HL-60 (cell line): ENCODE data around the gene ABLIM1.

Source experiments
- DNase-seq, 2 experiments: peaks; one replicate each; pipeline ENCODE4 v3.0.0-alpha.2; 2010 to 2020; ENCODE audit warnings: low read depth in 1 of 2, low spot score in 1 of 2
- H3K27ac ChIP-seq: fragments of 250-450 bp; sonication (Bioruptor Pico); replicated peaks from 2 replicates; pipeline ENCODE4 v1.5.1; 2020; ENCODE audit warnings: mild to moderate bottlenecking, moderate library complexity
- H3K27me3 ChIP-seq: fragments of 250-450 bp; sonication (Bioruptor Pico); 2 replicates; pipeline ENCODE4 v1.5.1; 2021; ENCODE audit warnings: mild to moderate bottlenecking, moderate library complexity; ENCODE audit not compliant: insufficient read depth, poor library complexity, severe bottlenecking
- H3K4me3 ChIP-seq: replicated peaks from 2 replicates; pipeline ENCODE4 v1.5.1; 2011; ENCODE audit warnings: mild to moderate bottlenecking, control low read depth, low read length; ENCODE audit not compliant: insufficient read depth
- CTCF ChIP-seq: IDR thresholded peaks from one replicate; pipeline ENCODE4 v1.5.1; 2011; ENCODE audit warnings: low read length, control low read depth, inconsistent platforms; ENCODE audit not compliant: insufficient read depth
- GABPA ChIP-seq: IDR thresholded peaks from 2 replicates; pipeline ENCODE4 v1.6.1; 2012; ENCODE audit warnings: low read depth
- POLR2AphosphoS5 ChIP-seq: IDR thresholded peaks from 2 replicates; pipeline ENCODE4 v1.6.1; 2012; ENCODE audit warnings: low read depth
- REST ChIP-seq: IDR thresholded peaks from 2 replicates; pipeline ENCODE4 v1.6.1; 2012; ENCODE audit warnings: low read depth; ENCODE audit not compliant: insufficient replicate concordance
- SPI1 ChIP-seq: IDR thresholded peaks from 2 replicates; pipeline ENCODE4 v1.6.1; 2012; ENCODE audit warnings: low read depth, mild to moderate bottlenecking, borderline replicate concordance

Gene ABLIM1

GRCh38 chr10:114632869-114633715, 25.0 kb downstream of the ABLIM1 start:
- no peak overlapping the region for H3K27ac ChIP-seq
- TF ChIP-seq POLR2AphosphoS5 = no peak
- TF ChIP-seq REST = no peak
- no peak for TF ChIP-seq GABPA
- no peak for TF ChIP-seq SPI1
- no peak for TF ChIP-seq CTCF
- no peak for DNase-seq
- peaks cover 18% of the 10 kb centered on the region for H3K27me3 ChIP-seq
- H3K4me3 ChIP-seq = no peak overlapping the region

- Histone ChIP-seq H3K27me3 (peaks cover 18% of the 10 kb centered on the region), H3K4me3 (no peak overlapping the region; the same call in 1 of the 2 replicates), H3K27ac (no peak overlapping the region)
- TF ChIP-seq REST (no peak), POLR2AphosphoS5 (no peak), CTCF (no peak), GABPA (no peak), SPI1 (no peak)
- DNase-seq = no peak
These were observed 26.2 kb downstream of the ABLIM1 start for GRCh38 chr10:114631666-114632417.

GRCh38 chr10:114631090-114631665, 26.9 kb downstream of the ABLIM1 start:
- H3K27ac ChIP-seq = no peak overlapping the region
- no peak for TF ChIP-seq SPI1
- no peak for TF ChIP-seq CTCF
- no peak for TF ChIP-seq GABPA
- no peak for TF ChIP-seq POLR2AphosphoS5
- TF ChIP-seq REST = no peak
- DNase-seq = no peak
- peaks cover 18% of the 10 kb centered on the region for H3K27me3 ChIP-seq
- H3K4me3 ChIP-seq = no peak overlapping the region
